Non-pigmented ciliary epithelial cell (primary cell): ENCODE data around the gene RAP1GAP2.
A peak's percentile ranks its signal among the peaks of the same experiment; 100 is the strongest.

Experiments used
- DNase-seq: peaks from one replicate; pipeline ENCODE4 v3.0.0-alpha.2; 2010; ENCODE audit warnings: low read depth

The RAP1GAP2 gene

DNA sequence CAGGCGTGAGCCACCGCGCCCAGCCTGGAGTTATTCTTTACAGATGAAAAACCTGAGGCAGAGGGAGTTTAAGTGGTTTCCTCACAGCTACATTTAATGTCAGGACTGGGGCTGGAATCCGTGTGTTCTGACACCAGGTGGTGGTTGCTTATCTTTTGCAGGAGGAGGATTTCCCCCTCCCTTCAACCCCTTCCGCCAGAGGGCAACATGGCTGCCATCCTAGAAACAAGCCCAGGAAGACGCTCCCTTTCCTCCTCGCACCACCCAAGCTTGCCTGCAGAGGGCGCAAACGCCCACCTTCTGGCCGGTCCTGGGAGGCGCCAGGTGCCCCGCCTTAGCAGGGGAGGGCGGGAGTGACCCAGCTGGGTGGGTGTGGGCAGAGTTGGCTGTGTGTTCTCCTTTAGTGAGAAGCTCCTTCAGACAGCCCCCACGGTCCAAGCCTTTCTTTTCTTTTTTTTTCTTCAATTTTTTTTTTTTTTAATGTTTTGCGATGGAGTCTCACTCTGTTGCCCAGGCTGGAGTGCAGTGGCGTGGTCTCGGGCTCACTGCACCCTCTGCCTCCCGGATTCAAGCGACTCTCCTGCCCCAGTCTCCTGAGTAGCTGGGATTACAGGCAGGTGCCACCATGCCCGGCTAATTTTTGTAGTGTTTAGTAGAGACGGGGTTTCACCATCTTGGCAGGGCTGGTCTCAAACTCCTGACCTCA is 9.9 kb upstream of the RAP1GAP2 start:
- DNase-seq: peak; percentile 26

DNA sequence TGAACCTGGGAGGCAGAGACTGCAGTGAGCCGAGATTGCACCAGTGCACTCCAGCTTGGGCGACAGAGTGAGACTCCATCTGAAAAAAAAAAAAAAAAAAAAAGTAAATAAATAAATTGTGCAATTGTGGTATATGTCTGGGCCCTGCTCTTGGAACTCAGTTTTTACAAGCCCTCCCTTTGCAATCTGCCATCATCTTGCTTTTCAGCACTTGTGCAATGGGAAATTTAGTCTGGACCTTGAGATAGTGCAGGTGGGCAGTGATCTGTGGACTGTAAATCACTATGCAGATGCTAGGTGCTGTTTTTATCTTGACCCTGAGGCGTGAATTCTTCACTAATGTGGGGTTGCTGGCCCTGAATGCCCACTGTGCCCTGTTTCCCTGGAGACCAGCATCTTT is 6.5 kb upstream of the RAP1GAP2 start:
- no peak for DNase-seq

DNA sequence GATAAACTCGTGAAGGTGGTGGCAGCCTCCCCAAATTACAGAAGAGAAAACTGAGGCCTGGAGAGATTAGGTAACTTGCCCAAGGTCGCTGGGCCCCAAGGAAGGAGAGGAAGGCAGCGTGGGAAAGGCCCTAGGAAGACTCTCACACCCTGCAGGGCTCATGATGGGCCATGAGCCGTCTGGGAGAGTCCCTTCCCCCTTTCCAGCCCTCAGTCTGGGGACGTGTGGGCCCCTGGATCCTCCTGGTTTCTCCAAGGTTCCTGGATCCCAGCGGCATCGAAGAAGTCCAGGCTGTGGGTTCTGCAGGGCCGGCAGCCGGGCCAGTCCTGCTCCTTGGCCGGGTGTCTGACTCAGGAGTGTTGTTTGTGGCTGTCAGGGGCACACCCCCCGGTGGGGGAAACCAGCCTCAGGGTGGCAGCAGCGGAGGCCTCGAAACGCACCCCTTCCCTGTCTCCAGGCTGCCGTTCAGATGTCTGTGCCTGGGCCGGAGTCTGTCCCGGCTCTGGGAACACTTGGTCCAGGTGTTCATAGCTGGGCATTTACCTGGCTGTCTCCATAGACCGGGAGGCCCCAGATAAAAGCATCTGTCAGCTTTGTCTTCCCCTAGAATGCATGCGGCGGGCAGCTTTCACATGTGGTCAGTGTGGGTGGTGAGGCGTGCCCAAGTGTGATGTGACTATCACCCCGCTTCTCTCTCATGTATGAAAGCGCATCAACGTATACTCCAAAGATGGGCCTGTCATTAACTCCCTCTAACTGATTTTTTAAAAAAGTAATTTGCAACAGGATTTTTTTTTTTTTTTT is 3.7 kb upstream of the RAP1GAP2 start:
- DNase-seq: no peak

DNA sequence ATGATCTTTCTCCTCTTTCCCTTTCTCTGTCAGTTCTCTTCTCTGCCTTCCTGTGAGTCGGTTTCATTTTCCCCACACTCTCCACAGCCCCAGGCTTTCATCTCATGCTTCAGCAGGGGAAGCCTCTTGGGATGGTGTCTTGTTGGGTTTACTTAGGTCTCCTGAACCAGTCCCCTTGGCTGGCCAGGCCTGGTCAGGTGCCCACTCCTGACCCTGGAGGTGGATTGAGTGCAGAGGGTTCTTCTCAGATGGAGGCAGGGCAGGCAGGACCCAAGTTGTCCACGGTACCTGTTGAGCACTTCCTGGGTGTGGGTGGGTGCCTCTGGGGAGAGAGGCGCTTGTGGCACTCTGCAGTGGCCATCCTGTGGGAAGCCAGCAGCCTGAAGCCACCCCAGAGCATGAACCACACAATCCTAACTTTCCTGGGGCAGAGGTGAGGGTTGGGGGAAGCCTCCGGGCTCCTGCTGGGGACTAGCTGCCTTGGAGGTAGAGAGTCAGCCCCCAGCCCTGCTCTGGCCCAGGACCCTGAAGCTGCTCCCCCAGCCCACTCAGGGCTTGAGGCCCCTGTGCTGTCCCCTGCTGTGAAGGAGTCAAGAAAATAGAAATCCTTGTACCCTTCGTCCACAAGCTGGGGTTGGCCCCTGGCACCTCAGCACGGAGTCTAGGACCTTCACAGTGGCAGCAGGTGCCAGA is 2.0 kb upstream of the RAP1GAP2 start:
- no peak for DNase-seq

DNA sequence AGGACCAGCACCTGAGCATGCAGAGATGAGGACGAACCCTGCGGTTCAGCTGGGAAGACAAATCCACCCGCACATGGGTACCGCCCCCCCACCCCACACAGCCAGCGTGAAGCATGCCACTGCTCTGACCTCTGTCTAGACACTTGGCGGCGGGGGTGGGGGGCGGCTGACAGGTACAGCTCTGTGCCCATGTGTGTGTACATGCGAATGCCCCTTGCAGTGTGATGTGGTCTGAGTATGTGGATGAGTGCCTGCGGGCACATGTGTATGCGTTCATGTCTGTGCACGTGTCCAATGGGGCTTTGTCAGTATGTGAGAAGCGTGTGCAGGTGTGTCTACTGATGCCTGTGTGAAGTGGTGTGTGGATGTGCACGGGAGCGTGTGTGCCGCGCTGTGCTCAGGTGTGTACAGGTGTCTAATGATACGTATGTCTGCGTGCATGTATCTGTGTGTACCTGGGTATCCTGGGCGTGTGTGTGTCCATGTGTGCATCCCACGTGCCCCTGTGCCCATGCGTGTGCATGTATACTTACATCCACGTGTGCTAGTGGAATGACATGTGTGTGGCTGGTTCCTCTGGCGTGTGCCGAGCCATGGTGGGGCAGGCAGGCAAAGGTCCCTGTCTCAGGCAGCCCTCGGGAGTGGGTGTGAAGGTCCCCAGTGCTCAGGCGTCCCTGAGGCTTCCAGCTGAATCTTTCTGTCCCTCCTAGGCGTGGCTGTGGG is 636 bp upstream of the RAP1GAP2 start:
- DNase-seq: no peak

DNA sequence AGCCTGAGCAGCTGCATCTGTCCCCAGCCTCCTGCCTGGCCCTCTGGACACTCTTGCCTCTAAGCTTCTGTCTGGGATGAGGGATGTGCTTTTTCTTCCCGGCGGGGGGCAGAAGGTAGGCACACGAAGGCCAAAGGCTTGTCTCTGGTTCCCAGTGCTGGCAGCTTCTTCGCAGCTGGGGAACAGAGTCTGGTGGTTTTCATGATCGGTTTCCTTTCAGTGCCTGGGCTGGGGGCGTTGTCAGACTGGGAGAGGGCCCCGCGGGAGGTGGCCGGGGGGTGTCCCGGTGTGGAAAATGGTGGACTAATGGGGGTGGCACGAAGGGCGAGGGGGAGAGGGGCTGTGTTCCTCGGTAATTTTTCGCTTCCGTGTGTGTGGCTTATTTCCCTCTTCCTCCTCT is 988 bp downstream of the RAP1GAP2 start:
- DNase-seq: no peak

DNA sequence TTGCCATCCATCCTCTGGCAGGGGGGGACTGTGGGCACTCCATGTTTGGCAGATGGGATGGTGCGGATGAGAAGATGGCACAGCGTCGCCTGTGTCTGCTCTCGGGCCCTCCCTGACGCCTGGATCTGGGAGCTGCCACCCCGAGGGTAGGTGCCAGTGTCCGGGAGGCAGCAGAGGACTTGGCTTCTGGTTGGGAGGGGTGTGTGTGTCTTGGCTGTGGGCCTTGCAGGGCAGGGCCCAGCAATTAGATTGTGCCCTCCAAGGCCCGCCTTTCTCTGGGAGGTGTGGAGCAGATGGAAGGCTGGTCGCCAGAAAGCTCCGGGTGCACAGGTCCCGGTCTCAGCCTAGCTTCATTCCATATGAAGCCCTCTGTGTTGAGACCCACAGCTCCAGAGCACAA is 1.4 kb downstream of the RAP1GAP2 start:
- DNase-seq: no peak

DNA sequence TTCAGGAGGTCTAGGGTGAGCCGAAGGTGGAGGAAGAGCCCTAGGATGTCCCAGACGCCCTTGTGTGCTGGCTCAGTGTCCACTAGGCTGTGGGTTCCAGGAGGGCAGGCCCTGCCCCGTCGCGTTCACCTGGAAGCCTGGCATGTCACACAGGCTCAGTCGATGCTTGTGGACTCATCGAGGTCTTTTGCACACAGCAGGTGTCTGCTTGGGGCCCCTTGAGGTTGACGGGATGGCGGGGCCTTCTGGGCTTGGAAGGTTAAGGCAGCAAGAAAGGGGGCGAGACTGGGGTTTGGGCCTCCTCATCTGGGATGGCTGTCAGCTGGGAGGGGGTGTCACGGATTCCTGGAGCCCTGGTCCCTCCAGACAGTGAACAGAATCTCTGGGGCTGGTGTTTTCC is 1.9 kb downstream of the RAP1GAP2 start:
- no peak for DNase-seq

DNA sequence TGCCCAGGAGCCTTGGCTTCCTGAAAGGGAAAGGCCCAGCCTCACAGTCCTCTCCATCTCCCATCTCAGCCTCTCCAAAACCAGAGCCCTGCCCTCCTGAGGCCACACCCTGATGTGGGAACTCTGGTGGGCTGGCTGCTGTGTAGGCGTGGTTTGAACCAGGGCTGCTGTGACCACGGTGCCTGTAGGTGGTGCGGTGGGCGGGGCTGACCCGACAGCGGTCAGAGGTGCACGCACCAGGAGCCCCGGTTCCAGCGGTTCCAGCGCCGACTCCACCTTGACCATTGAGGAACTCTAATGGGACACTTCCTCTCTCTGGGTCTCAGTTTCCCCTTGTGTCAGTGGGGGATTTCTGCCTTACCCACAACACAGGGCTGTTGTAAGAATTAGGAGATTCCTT is 2.4 kb downstream of the RAP1GAP2 start:
- no peak for DNase-seq

DNA sequence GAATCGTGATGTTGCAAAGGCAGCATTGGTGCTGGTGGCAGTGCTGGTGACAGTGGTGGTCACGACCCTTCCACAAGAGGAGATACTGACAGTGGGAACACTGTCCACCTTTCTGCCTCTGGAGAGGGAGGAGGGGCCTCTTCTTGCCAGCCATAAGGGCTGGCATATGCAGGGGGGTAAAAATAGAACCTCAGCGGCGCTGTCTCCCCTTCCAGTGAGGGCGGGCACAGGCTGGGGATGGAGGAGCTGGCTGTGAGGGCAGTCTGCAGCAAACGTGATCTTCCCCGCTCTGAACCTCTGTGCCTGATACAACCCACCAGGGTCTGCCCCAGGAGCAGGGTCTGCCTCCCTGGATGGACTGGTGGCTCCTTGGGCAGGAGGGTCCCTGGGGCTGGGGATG is 3.4 kb downstream of the RAP1GAP2 start:
- no peak for DNase-seq

DNA sequence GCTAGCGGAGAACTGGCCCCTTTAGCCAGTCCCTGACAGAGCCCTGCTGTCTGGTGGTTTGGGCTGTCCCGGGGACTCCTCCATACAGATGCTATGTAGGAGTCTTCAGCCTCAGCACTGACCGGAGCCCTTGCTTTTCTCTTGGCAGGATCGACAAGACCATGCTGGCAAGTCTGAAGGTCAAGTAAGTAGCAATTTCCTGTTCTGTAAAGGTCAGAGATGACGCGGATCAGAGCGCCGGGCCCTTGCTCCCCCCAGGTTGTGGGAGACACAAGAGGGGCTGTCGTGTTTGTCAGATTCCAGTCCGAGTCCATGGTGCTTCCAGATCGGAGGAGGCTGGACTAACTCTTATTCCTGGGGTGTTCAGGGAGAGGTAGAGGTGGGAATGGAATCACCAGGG is 4.1 kb downstream of the RAP1GAP2 start:
- no peak for DNase-seq

DNA sequence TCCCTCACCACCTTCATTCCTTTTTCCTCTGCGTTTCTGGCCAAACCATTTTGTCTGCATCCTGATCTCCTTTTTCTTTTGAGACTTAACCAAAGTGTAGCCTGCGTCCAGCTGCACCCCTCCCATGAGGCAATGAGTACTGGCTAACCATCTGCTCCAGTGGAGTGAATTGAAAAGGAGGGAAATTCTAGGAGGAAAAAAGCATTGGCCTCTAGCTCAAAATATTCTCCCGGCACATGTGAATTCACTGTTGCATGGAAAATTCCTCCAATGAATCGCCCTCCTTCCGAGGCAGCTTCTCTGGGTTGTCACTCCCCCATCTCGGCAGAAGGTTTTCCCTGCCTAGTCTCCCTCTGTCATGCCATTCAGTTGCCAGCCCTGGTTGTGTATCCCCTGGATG is 5.6 kb downstream of the RAP1GAP2 start:
- DNase-seq: no peak

DNA sequence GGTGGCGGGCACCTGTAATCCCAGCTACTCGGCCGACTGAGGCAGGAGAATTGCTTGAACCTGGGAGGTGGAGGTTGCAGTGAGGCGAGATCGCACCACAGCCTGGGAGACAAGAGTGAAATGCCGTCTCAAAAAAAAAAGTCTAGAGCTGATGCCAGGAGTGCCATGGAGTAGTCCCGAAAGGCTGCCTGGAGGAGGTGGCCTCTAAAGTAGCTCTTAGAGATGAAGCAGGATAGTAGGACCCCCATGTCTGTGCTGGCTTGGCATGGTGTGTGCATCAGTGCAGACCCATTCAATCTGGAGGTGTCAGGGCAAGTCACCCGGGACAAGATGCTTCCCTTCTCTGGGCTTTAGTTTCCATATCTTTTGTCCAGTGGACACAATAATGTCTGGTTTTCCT is 6.3 kb downstream of the RAP1GAP2 start:
- no peak for DNase-seq

DNA sequence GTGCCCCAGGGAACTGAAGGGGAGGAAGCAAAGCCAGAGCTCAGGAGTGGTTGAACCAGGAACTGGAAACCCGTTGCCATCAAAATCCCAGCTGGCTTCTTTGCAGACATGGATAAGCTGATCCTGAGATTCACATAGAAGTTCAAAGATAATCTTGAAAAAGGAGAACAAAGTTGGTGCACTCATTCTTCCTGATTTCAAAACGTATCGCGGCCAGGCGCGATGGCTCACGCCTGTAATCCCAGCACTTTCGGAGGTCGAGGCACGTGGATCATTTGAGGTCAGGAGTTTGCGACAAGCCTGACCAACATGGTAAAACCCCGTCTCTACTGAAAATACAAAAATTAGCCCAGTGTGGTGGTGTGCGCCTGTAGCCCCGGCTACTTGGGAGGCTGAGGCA is 7.1 kb downstream of the RAP1GAP2 start:
- DNase-seq: no peak

DNA sequence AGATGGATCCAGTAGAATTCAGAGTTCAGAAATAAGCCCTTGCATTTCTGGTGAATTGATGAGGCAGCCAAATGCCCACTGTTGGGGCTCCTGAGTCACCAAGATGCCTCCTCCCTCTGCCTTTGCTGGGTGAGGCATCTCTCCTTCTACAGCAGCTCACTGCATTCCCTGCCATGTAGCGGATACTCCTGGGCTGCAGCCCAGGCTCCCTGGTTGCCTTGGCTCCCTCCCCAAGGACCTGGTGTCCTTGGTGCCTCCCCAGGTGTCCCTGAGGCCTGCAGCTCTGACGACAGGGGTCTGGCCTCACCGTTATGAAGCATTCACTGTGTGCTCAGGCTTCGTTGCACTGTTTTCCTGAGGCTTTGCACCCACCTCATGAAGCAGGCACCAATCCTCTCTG is 7.7 kb downstream of the RAP1GAP2 start:
- no peak for DNase-seq

DNA sequence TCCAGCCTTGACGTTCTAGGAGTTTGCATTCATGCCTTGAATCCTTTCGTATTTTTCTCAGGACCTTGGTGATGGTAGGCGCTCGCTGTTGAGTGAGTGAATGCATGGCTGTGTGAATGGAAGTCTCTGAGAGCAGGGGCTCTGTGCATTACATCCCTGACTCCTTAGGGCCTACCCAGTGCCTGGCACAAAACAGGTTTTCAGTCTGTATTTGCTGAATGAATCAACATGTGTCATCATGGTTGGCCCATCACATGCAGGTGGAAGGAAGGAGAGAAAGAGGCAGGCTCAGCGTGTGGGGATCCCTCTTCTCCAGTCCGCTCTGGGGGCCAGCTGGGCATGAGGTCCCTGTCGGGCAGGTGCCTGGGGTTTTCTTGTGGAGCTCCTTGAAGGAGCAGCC is 8.7 kb downstream of the RAP1GAP2 start:
- no peak for DNase-seq

DNA sequence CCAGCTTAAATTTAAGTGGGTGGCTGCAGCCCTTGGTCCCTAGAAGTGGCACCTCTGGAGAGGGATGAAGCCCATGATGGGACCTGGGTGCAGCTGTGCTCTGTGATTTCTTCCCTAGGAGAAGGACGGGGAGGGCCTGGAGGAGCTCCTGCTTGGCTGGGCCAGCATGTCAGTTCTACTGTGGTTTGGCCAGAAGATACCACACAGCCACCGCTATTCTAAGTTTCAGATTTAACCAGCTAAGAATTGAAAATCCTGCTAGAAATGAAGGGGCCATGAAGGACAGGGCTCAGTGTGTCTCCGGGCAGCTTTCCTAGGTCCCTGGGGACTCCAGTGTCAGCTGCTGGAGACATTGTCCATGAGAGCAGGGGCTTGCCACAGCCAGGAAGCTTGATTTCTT is 9.7 kb downstream of the RAP1GAP2 start:
- no peak for DNase-seq

DNA sequence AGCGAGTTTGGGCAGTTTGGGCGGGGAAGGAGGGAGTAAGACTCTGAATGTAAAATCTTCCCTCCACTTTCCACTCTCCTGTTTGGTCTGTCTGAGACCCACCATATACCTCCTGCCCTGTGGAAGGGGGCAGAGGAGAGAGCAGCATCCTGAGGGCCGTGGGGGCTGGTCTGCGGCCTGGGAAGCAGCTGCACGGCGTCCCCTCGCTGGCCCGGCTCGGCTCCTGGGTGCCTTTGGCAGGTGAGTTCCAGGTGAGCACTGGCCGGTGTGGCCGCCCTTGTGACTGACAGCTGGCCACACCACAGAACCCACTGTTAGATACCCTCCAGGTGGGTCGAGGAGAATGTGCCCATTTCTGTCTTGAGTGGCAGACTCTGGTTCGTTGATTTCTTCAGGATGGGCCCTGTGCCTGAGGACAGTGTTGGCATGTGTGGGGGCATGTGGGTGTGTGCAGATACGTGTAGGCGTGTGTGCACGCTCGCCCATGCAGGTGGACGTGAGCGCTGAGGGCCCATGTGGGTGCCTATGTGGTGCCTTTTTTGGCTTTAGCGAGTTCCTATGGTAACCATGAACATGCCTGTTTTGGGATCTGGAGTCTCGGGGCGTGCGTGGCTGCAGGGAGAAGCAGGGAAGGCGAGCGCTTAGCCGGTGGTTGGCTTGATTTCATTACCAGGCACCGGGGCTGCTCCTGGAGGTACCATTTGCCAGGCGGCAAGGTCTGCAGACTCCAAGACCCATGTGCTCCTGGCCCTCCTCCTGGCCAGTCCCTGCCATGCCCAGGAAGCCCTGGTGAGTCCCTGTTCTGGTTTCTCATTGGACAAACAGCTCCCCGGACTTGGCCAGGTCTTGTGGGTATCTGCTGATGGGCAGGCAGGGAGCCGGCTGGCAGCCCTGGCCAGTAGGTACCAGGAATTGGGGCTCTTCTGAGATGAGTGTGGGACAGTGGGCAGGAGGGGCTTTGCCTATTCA is 12.4 kb downstream of the RAP1GAP2 start:
- no peak for DNase-seq

DNA sequence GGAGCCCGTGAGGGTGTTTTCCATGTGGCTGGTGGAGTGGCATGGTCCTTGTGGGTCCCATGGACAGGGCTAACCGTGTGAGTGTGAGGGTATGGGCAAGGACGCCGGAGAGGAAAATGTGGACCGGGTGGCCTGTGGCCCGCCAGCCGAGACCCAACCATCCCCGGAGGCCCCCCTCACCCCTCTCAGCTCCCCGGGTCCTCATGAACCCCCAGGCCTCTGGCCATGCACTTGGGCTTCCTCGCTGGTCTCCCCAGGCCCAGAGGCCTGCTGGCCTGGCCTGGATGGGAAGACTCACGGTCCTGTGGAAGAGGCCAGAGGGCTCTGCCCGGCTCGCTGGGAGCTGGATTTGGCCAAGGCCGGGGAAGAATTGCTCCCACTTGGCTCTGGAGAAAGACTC is 13.1 kb downstream of the RAP1GAP2 start:
- DNase-seq: no peak

DNA sequence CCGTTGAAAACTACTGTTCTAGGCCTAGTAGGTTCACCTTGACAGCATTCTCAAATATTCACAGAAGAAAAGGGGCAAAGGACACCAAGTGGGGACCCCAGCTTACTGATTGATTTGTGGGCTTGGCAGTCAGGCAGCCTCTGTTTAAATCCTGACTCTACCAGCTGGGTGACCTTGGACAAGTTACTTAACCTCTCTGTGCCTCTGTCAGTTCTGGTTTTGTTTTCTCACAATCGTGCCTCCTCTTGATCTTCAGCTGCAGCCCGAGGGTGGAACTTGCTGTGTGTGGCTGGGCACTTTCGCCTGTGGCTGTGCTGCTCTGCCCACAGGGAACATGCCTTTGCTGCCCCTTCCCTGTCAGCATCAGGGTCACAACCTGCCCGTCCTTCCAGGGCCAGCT is 17.8 kb downstream of the RAP1GAP2 start:
- DNase-seq: no peak
